ENCODE data around the gene IDH3A. TPM values are rescaled to one million over a fixed set of nuclear protein-coding genes. Genes with fewer than 3 reads are reported as not detected.

IDH3A gene
- total RNA-seq, 1 experiment from 2014 or later, result 66.1 TPM

DNA sequence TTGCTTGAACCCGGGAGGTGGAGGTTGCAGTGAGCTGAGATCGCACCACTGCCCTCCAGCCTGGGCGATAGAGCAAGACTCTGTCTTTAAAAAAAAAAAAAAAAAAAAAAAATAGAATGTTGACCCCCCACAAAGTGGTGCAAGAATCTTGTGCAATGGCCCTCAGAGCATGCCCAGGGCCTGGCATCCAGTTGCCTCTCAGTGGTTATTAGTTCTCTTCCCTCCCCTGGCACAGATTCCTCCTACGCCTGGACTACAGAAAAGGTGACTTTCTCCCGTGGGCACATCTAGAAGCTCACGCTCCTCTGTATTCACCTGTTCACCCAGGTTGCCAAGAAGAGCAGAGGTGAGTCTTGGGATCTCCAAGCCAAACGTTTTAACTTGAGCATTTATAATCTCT lies 48.5 kb downstream of the IDH3A start:
- no peaks in the 10 kb centered on the region for H3K9me3 ChIP-seq (replicated peaks)
- no peak for DNase-seq

DNA sequence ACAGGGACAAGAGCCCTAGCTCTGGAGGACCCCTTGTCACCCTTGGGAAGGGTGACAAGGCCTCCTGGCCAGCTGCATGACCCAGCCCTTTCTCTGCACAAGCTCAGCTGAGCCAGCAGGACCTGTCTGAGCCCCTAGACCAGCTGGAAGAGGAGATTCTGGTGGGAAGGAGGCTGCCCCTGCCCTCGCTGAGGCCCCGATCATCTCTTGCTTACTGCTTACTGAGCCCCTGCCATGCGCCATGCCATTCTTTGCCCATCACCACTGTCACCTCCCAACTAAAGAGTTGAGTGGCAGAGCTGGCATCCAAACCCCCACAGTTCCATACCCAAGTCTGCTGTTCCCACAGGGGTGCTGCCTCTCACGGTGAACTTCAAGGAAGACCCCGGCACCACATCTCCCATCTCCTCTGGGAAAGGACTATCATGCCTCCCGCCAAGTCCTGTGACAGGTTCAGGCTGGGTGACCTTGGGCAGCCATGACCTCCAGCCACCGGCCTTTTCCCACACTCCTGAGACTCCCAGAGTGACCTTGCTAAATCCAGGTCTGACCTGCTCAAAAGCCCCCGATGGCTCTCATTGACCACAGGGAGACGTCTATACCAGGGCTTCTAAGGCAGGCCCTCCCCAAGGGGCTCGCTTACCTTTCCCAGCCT lies 51.2 kb downstream of the IDH3A start:
- H3K27me3 ChIP-seq, result no peaks in the 10 kb centered on the region
- no peak for DNase-seq
- no peaks in the 10 kb centered on the region for H3K9me3 ChIP-seq (replicated peaks)
- no peak overlapping the region for H3K4me3 ChIP-seq
- H3K27ac ChIP-seq, result no peak overlapping the region
- no peaks in the 10 kb centered on the region for H3K36me3 ChIP-seq
- peaks cover 20% of the 10 kb centered on the region for H3K4me1 ChIP-seq

More for the DNA sequence above, 48.5 kb downstream of the IDH3A start:
- H3K36me3 ChIP-seq, result no peaks in the 10 kb centered on the region
- no peak overlapping the region for H3K27ac ChIP-seq
- H3K27me3 ChIP-seq, result no peaks in the 10 kb centered on the region
- H3K4me1 ChIP-seq, result no peaks in the 10 kb centered on the region
- no peak overlapping the region for H3K4me3 ChIP-seq

DNA sequence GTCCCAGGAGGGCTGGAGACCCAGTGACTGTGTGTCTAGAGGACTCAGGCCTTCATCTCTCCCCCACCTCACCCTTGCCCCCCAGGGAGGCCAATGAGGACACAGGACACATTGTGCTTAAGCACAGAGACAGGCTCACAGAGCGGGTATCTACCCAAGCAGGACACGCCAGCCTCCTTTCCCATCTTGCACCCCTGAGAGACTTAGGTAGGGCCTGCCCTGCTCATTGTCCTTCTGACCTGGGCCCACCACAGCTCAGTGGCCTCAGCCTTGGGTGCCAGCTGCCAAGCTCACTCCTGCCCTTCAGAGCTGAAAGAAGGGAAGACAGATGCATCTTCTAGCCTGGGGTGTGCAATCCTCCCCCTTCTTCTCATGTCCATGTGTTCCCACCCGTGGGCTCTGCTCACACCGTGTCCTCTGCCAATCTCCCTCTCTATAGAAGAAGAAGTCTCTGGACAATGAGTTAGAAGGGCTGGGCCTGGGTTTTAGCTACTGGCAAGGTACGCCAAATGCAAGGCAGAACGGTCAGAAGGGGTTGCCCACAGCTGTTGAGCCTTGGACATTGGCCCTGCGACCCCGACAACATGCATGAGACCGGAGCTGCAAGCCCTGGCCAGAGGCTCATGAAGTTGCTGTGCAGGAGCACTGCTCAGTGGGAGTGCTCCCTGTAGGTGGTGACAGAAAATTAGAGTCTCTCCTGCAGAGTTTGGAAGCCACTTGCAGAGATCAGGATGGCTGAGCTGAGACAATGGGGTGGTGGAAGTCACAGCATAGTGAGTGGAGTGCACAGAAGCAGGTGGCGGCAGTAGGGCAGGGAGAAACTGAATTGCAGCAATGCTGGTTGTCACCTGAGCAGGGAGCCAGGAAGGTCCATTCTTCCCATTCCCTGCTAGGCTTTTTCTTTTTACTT lies 52.4 kb downstream of the IDH3A start:
- Histone ChIP-seq H3K9me3 (replicated peaks) (no peaks in the 10 kb centered on the region), H3K4me1 (peaks cover 31% of the 10 kb centered on the region), H3K27ac (no peak overlapping the region), H3K4me3 (no peak overlapping the region), H3K36me3 (no peaks in the 10 kb centered on the region), H3K27me3 (no peaks in the 10 kb centered on the region)
- DNase-seq, result no peak

DNA sequence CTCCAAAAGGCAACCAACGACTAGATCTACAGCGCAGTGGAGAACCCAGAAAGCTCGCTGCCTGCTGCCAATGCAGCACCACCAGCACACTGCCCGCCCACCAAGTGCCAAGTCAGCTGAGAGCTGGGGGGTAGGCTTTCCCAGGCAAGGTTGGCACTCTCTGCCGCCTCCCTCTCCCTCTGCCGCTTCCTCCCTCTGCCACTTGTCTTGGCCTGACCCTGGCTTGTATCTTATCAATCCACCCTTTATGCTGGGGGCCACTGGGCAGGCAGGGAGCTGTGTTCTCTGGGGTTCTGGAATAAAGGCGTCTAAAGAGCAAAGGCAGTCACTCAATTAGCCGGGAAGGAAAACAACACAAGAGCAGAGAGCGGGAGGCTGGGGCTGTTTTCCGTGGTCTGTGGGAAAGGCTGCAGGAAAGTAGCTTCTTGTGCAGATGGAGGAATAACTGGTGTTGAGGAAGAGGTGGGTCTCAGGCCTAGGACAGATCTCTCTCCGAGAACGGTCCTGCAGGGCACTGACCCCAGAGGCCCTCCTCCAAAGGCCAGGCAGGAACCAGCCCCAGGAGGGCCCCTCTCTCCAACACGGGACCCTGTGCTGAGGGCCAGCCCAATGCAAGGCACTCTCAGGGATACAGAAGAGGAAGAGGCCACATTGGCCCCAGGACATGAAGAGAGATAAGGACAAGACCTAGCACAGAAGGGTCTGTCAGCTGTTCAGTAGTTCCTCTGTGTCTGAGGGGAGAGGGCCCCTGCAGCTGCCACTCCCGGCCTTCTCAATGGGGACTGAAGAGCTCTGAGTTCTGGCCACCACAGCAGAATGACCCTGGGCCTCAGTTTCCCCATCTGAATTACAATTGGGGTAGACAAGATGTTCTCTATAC lies 54.4 kb downstream of the IDH3A start:
- H3K4me1 ChIP-seq, result peaks cover 43% of the 10 kb centered on the region

DNA sequence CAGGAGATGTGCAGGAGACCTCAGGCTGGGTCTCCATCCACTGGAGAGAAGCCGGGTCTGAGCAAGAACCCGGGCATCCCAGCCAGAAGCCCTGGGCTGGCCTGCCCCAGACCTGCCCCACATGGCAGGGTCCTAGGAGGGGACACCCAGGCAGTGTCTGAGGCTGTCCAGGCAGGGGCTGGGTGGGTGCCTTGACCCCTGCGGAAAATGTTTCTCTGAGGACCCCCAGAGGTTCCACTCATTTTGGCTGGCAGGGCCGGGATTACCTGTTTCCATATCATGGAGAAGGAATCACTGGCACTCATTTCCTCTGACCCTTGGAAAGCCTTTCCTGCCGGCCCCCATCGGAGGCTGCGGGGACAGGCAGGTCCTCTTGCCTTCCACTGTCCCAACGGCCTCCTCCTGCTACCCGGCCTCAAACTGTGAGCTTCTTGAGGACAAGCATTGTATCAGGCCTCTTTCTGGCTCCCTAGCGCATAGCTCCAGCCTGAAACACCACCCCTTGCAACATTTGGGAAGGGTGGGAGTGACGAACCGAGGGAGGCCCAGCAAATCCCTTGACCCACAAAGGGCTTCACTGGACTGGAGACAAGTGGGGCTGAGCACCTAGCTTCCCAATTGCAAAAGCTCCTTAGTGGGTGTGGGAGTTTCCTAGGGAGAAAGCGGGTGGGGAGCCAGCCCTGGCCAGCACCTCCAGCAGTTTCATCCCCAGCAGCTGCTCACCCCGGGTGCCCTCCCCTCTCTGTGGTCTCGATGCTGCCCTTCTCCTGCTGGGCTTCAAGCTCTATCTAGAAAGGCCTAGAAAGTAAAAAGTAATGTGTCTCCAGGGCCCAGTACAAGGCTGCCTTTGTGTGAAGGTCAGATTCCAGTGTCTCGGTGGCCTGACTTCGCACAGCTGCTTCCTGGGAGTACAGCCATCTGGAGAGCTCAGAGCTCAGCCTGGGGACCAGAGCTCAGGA lies 55.5 kb downstream of the IDH3A start:
- Histone ChIP-seq H3K4me1 (peaks cover 43% of the 10 kb centered on the region), H3K4me3 (no peak overlapping the region), H3K27me3 (no peaks in the 10 kb centered on the region), H3K27ac (peak overlapping the region; percentile 96), H3K9me3 (replicated peaks) (no peaks in the 10 kb centered on the region), H3K36me3 (no peaks in the 10 kb centered on the region)
- DNase-seq, result peak; percentile 94 to 98

More for the DNA sequence above, 54.4 kb downstream of the IDH3A start:
- H3K27me3 ChIP-seq, result no peaks in the 10 kb centered on the region
- no peak overlapping the region for H3K4me3 ChIP-seq
- peak; percentile 57 to 76 for DNase-seq
- no peaks in the 10 kb centered on the region for H3K9me3 ChIP-seq (replicated peaks)
- H3K36me3 ChIP-seq, result no peaks in the 10 kb centered on the region
- H3K27ac ChIP-seq, result peak overlapping the region; percentile 96

DNA sequence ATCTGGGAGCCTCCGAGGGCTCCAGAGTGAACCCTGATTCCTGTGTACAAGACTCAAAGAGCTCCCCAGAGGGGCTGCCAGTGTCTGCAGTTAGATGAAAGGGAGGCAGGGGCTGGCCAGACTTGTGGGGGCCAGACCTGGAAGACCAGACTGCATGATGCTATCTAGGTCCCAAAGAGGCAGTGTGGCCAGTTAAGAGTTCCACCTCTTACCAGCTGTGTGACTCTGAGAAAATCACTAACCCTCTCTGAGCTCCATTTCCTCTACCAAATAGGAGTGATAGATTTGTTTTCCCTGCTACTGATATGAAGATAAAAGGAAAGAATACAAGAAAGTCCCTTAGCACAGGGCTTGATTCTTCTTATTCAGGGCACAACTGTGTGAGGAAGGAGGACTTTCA lies 56.2 kb downstream of the IDH3A start:
- H3K9me3 ChIP-seq (replicated peaks), result no peaks in the 10 kb centered on the region
- no peak overlapping the region for H3K4me3 ChIP-seq
- no peak for DNase-seq
- no peaks in the 10 kb centered on the region for H3K27me3 ChIP-seq
- peaks cover 50% of the 10 kb centered on the region for H3K4me1 ChIP-seq
- no peaks in the 10 kb centered on the region for H3K36me3 ChIP-seq
- peak overlapping the region; percentile 96 for H3K27ac ChIP-seq

DNA sequence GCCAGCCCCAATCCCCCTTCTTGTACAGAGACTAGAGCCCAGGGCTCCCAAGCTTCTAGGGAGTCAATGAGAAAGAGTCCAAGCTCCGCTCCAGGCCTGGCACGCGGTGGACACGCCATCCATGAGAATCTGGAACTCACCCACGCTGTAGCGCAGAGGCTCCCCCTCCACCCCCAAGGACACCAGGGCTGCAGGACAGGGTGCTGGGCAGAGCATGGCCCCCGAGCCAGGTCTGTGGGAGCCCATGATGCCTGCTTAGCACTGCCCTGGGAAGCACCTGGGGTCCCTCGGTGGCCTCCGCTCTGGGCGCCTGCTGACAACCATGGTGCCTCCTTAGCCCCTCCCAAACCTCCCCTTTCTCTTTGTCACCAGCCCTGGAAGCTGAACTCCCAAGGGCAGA lies 56.7 kb downstream of the IDH3A start:
- Histone ChIP-seq H3K36me3 (no peaks in the 10 kb centered on the region), H3K27me3 (no peaks in the 10 kb centered on the region), H3K4me1 (peaks cover 55% of the 10 kb centered on the region), H3K27ac (peak overlapping the region; percentile 96), H3K9me3 (replicated peaks) (no peaks in the 10 kb centered on the region), H3K4me3 (no peak overlapping the region)
- DNase-seq, result no peak

DNA sequence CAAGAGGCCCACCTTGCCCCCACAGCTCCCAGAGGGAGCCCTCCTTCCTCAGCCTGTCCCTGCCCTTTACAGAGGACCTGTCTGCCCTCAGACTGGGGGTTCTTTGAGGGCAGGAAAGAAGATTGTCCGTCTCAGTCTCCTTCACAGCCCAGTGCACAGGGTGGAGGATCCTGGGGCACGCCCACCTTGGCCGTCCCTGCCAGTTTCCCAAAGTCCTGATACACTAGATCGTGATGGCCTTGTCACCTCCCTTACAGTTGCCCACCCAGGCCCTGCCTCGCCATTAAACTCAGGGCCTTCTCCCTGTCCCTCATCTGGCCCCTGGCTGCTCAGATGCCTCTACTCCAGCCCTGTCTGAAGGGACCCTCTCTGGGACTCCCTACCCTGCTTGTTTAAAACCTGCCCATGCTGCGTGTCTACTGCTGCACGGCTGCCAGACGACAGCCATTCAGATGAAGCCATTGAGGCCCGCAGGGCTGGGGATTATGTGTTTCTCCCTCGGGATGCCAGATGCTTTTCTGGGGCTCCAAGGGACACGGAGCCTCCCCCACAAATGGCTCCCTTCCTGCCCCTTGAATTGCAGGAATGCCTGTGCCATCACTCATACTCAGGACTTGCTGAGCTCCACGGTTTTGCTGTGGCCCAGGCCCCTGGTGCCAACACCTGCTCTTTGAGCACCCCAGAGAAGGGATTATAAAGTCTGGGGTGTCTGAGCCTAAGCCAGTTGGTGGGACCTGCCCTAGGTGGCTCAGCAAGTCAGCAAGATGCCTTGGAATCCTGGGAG lies 57.4 kb downstream of the IDH3A start:
- H3K4me1 ChIP-seq, result peaks cover 62% of the 10 kb centered on the region
- H3K4me3 ChIP-seq, result no peak overlapping the region
- H3K27ac ChIP-seq, result peak overlapping the region; percentile 96
- DNase-seq, result peak; percentile 84 to 85
- no peaks in the 10 kb centered on the region for H3K36me3 ChIP-seq
- no peaks in the 10 kb centered on the region for H3K27me3 ChIP-seq
- H3K9me3 ChIP-seq (replicated peaks), result no peaks in the 10 kb centered on the region

DNA sequence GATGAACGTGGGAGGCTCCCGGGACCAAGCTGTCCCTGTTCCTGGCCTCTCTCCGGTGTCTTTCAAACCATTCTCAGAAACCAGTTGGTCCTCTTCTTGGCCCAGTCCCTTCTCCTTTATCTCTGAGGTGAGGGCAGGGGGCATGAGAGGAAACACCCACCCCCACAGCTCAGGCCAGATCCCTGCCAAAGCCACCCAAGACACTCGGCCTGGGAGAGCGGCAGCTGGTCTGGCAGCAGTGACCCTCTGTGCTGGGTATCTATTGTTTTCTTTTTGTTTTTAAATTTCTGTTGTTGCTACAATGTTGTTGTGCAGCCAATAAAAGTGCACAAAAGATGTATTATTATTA lies 57.9 kb downstream of the IDH3A start:
- Histone ChIP-seq H3K27me3 (no peaks in the 10 kb centered on the region), H3K36me3 (no peaks in the 10 kb centered on the region), H3K4me1 (peaks cover 67% of the 10 kb centered on the region), H3K9me3 (replicated peaks) (no peaks in the 10 kb centered on the region), H3K27ac (peak overlapping the region; percentile 96), H3K4me3 (no peak overlapping the region)
- no peak for DNase-seq

DNA sequence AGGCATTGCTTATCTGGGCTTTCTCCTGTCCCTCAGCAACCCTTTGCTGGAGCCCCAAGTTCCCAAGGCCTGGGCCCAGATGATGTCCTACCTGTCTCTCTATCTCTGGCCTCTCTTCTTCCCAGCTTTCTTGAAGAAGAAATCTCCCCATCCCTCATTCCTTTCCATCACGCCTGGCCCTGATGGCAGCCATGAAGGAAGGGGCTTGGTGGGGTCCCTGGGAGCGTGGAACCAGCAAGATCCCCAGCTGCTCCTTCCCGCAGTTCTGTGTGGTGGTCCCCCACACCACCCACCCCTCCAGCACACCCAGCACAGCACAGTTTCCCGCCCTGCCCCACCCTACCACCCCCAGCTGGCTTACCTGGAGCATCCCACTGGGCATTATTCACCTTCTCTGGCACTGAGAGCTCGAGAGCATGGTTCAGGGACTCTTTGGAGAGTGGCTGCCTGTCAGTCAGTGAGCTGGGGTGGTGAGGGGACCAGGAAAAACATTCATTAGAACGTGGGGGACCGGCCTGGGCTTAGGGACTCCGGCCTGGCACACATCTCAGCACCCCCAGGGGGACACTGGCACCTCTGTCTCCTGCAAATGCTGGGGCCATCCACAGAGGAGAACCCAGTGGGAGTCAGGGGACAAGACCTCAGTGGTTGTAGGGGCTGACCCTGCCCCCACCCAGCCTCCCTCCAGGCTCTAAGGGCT lies 58.6 kb downstream of the IDH3A start:
- no peaks in the 10 kb centered on the region for H3K27me3 ChIP-seq
- no peak overlapping the region for H3K4me3 ChIP-seq
- H3K4me1 ChIP-seq, result peaks cover 73% of the 10 kb centered on the region
- H3K9me3 ChIP-seq (replicated peaks), result no peaks in the 10 kb centered on the region
- no peaks in the 10 kb centered on the region for H3K36me3 ChIP-seq
- no peak for DNase-seq
- H3K27ac ChIP-seq, result peak overlapping the region; percentile 96

DNA sequence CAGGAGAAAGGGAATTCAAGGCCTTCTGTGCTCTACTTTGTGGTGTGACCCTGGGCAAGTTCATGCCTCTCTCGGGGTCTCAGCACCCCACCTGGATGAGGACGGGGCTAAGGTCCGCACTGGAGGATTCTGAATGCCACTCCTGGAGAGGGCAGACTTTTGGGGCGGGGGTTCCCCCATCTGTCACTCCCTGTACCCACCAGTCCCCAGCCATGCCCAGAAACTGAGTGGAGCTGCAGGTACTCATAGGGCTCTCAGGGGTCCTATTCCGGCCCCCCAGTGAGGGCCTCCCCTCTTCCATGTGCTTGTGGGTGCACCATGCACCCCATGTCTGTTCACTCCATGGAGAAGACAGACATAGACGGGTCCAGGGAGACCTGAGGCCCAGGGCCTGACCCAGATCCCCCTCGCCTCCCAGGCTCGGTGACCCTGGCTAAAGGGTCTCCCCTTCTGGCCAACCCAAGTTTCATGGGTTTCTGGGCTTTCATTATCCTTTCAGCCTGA lies 59.2 kb downstream of the IDH3A start:
- DNase-seq, result no peak
- no peaks in the 10 kb centered on the region for H3K27me3 ChIP-seq
- H3K4me3 ChIP-seq, result no peak overlapping the region
- H3K9me3 ChIP-seq (replicated peaks), result no peaks in the 10 kb centered on the region
- peaks cover 77% of the 10 kb centered on the region for H3K4me1 ChIP-seq
- no peaks in the 10 kb centered on the region for H3K36me3 ChIP-seq
- H3K27ac ChIP-seq, result no peak overlapping the region

DNA sequence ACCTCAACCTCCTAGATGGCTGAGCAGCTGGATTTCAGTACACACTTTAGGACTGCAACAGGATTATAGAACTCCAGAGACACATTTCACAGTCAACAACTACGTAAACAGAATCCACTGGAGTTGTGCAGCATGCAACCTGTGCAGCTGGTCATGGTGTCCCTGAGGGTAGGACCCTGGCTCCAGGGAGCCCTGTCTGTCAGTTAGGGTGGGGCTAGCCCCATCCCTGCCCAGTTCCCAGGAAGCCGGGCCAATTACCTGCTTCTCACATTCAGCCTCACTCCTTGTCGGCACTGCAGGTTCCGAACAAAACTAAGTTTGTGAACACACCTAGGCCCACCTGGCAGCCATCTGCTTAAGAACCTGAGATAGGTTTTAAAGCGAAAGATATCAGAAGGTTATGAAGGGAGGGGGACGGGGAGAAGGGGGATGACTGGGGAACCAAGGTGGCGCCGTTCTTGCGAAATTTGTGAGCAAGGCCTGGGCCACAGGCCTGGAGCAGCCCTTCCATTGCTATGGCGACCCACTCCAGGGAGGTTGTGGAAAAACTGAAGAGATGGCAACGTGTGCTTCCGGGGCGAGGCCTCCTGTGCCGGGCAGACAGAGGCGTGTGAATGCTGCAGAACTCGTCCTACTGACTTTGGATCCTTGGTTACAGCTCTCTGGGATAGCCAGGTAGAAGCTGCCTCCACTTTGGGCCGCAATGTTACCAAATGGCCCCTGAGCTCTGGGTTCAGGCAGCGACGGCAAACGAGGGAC lies 59.9 kb downstream of the IDH3A start:
- no peaks in the 10 kb centered on the region for H3K36me3 ChIP-seq
- DNase-seq, result no peak
- H3K9me3 ChIP-seq (replicated peaks), result no peaks in the 10 kb centered on the region
- H3K27ac ChIP-seq, result no peak overlapping the region
- peaks cover 76% of the 10 kb centered on the region for H3K4me1 ChIP-seq
- no peaks in the 10 kb centered on the region for H3K27me3 ChIP-seq
- no peak overlapping the region for H3K4me3 ChIP-seq
